Measurements from ENCODE around the gene NPAS4.

NPAS4 gene

GRCh38 chr11:66457826-66458225, 37.0 kb downstream of the NPAS4 start:
- Histone ChIP-seq H3K4me2 (ENCODE audit: low read length) (peak overlapping the region; percentile 37), H3K4me3 (ENCODE audit: low read length) (no peak overlapping the region; the same call in 1 of the 2 replicates), H3K4me1 (ENCODE audit: control insufficient read depth, low read length) (peaks cover 38% of the 10 kb centered on the region), H3K27me3 (ENCODE audit: control insufficient read depth, low read length) (peaks cover 19% of the 10 kb centered on the region), H3K36me3 (ENCODE audit: control insufficient read depth, low read length) (no peaks in the 10 kb centered on the region), H3K9me3 (ENCODE audit: control insufficient read depth, insufficient read depth, low read length) (peaks cover 3% of the 10 kb centered on the region; the same call in 1 of the 2 replicates), H3K79me2 (ENCODE audit: control insufficient read depth, low read length) (no peaks in the 10 kb centered on the region), H3K27ac (ENCODE audit: low read depth, low read length) (no peak overlapping the region), H3K9me2 (replicated peaks; ENCODE audit: control insufficient read depth, low read length) (no peaks in the 10 kb centered on the region), H4K20me1 (ENCODE audit: control insufficient read depth, insufficient read depth, low read depth, low read length) (no peaks in the 10 kb centered on the region), H3F3A (ENCODE audit: control insufficient read depth, insufficient read depth) (peaks cover 6% of the 10 kb centered on the region)
- no peak for TF ChIP-seq EZH2phosphoT487 (IDR thresholded peaks at IDR 0.05; ENCODE audit: borderline replicate concordance, low read length)
- TF ChIP-seq, protein P1, sequence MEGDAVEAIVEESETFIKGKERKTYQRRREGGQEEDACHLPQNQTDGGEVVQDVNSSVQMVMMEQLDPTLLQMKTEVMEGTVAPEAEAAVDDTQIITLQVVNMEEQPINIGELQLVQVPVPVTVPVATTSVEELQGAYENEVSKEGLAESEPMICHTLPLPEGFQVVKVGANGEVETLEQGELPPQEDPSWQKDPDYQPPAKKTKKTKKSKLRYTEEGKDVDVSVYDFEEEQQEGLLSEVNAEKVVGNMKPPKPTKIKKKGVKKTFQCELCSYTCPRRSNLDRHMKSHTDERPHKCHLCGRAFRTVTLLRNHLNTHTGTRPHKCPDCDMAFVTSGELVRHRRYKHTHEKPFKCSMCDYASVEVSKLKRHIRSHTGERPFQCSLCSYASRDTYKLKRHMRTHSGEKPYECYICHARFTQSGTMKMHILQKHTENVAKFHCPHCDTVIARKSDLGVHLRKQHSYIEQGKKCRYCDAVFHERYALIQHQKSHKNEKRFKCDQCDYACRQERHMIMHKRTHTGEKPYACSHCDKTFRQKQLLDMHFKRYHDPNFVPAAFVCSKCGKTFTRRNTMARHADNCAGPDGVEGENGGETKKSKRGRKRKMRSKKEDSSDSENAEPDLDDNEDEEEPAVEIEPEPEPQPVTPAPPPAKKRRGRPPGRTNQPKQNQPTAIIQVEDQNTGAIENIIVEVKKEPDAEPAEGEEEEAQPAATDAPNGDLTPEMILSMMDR (IDR thresholded peaks at IDR 0.05; ENCODE audit: low read depth, low read length, poor library complexity, severe bottlenecking), result no peak

- Histone ChIP-seq H3K27me3 (ENCODE audit: control insufficient read depth, low read length) (peaks cover 13% of the 10 kb centered on the region; the same call in 1 of the 2 replicates), H3K4me2 (ENCODE audit: low read length) (0 out of 2 replicates have a peak overlapping the region, but pooled peaks have one; percentile 15), H3K36me3 (ENCODE audit: control insufficient read depth, low read length) (no peaks in the 10 kb centered on the region), H3F3A (ENCODE audit: control insufficient read depth, insufficient read depth) (peaks cover 7% of the 10 kb centered on the region), H3K9me2 (replicated peaks; ENCODE audit: control insufficient read depth, low read length) (no peaks in the 10 kb centered on the region), H3K79me2 (ENCODE audit: control insufficient read depth, low read length) (no peaks in the 10 kb centered on the region), H3K9me3 (ENCODE audit: control insufficient read depth, insufficient read depth, low read length) (peaks cover 4% of the 10 kb centered on the region; the same call in 1 of the 2 replicates), H3K27ac (ENCODE audit: low read depth, low read length) (no peak overlapping the region), H3K4me1 (ENCODE audit: control insufficient read depth, low read length) (peaks cover 40% of the 10 kb centered on the region), H4K20me1 (ENCODE audit: control insufficient read depth, insufficient read depth, low read depth, low read length) (no peaks in the 10 kb centered on the region), H3K4me3 (ENCODE audit: low read length) (no peak overlapping the region)
- TF ChIP-seq EZH2phosphoT487 (IDR thresholded peaks at IDR 0.05; ENCODE audit: borderline replicate concordance, low read length), result no peak
- TF ChIP-seq, protein P1 (IDR thresholded peaks at IDR 0.05; ENCODE audit: low read depth, low read length, poor library complexity, severe bottlenecking), result no peak
Observed at GRCh38 chr11:66459138-66459778, 38.4 kb downstream of the NPAS4 start.

DNA sequence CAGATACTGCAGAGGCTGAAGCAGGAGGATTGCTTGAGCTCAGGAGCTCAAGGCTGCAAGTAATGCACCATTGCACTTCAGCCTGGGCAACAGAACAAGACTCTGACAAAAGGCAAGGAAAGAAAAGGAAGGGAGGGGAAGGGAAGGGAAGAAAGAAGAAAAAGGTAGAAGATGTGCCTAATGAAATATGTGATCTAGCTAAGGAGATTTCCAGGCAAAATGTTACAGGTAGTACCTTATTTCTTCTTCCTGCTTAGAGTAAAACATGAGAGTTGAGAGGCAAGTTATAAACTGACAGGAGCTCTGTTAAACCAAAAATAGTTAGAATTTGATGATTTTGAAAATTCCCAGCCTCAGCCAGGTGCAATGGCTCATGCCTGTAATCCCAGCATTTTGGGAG, 41.2 kb downstream of the NPAS4 start:
- Histone ChIP-seq H3K4me3 (ENCODE audit: low read length) (no peak overlapping the region), H3K9me2 (replicated peaks; ENCODE audit: control insufficient read depth, low read length) (no peaks in the 10 kb centered on the region), H3K36me3 (ENCODE audit: control insufficient read depth, low read length) (no peaks in the 10 kb centered on the region), H3K79me2 (ENCODE audit: control insufficient read depth, low read length) (no peaks in the 10 kb centered on the region), H3K9me3 (ENCODE audit: control insufficient read depth, insufficient read depth, low read length) (peaks cover 4% of the 10 kb centered on the region; the same call in 1 of the 2 replicates), H3K4me2 (ENCODE audit: low read length) (no peak overlapping the region), H3K27me3 (ENCODE audit: control insufficient read depth, low read length) (peaks cover 14% of the 10 kb centered on the region), H4K20me1 (ENCODE audit: control insufficient read depth, insufficient read depth, low read depth, low read length) (no peaks in the 10 kb centered on the region), H3F3A (ENCODE audit: control insufficient read depth, insufficient read depth) (peaks cover 7% of the 10 kb centered on the region), H3K27ac (ENCODE audit: low read depth, low read length) (no peak overlapping the region), H3K4me1 (ENCODE audit: control insufficient read depth, low read length) (peaks cover 48% of the 10 kb centered on the region)
- TF ChIP-seq EZH2phosphoT487 (IDR thresholded peaks at IDR 0.05; ENCODE audit: borderline replicate concordance, low read length), result no peak
- TF ChIP-seq, protein P1 (IDR thresholded peaks at IDR 0.05; ENCODE audit: low read depth, low read length, poor library complexity, severe bottlenecking), result no peak
